ENCODE measurements around the gene ASPG.

GRCh38 chr14:104066719-104067295 lies 18.7 kb upstream of the ASPG start:
- TF ChIP-seq EZH2phosphoT487 (IDR thresholded peaks at IDR 0.05; ENCODE audit: low read length) (no peak), CTCF (IDR thresholded peaks at IDR 0.05; ENCODE audit: low read length) (no peak), EZH2 (optimal IDR thresholded peaks at IDR 0.05; ENCODE audit: low read depth, low read length) (no peak)
